ENCODE data around the gene LCN15.

Gene LCN15

DNA sequence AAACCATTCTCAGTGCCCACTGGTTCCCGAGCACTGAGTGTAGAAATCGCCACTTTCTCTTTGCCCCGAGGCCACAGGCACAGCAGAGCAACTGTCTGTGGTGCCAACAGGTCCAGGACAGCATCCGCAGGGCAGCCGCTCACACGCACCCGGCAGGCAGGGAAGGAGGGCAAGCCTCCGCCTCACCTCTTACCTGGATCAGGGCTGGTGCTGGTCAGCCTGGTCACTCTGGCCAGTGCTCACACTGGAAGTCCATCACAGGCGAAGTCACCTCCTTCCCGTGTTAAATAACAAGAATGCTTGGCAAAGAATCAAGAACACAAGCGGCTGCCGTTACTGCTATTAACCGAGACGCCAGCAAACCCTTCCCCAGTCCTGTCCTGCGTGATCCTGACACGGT lies 38.2 kb downstream of the LCN15 start:
- TF ChIP-seq TCF4 (CRISPR knock-in tag; IDR thresholded peaks at IDR 0.05; ENCODE audit: borderline replicate concordance) (no peak), TOX (CRISPR knock-in tag; IDR thresholded peaks at IDR 0.05; ENCODE audit: borderline replicate concordance) (no peak)
- TF ChIP-seq, protein P1, sequence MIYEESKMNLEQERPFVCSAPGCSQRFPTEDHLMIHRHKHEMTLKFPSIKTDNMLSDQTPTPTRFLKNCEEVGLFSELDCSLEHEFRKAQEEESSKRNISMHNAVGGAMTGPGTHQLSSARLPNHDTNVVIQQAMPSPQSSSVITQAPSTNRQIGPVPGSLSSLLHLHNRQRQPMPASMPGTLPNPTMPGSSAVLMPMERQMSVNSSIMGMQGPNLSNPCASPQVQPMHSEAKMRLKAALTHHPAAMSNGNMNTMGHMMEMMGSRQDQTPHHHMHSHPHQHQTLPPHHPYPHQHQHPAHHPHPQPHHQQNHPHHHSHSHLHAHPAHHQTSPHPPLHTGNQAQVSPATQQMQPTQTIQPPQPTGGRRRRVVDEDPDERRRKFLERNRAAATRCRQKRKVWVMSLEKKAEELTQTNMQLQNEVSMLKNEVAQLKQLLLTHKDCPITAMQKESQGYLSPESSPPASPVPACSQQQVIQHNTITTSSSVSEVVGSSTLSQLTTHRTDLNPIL (CRISPR knock-in tag; IDR thresholded peaks at IDR 0.05; ENCODE audit: low read depth), result no peak
- no peak for ATAC-seq

DNA sequence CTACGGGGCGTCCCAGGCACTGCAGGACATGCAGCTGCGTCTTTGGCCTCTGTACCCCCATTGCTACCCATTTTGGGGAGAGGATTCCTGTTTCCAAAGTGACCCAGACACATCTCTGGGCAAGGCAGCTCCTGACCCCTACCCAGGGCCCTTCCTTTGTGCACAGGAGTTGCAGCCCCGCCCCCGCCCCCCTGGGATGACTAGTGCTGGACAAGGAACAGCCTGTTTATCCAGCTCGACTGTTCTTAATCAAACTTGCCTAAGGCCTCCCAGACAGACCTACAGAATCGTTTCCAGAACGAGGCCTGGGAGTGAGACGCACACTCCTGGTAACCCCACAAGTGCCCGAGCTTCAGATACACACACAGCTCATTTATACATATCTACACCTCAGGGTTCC lies 38.7 kb downstream of the LCN15 start:
- ATAC-seq, result no peak
- TF ChIP-seq, protein P2, sequence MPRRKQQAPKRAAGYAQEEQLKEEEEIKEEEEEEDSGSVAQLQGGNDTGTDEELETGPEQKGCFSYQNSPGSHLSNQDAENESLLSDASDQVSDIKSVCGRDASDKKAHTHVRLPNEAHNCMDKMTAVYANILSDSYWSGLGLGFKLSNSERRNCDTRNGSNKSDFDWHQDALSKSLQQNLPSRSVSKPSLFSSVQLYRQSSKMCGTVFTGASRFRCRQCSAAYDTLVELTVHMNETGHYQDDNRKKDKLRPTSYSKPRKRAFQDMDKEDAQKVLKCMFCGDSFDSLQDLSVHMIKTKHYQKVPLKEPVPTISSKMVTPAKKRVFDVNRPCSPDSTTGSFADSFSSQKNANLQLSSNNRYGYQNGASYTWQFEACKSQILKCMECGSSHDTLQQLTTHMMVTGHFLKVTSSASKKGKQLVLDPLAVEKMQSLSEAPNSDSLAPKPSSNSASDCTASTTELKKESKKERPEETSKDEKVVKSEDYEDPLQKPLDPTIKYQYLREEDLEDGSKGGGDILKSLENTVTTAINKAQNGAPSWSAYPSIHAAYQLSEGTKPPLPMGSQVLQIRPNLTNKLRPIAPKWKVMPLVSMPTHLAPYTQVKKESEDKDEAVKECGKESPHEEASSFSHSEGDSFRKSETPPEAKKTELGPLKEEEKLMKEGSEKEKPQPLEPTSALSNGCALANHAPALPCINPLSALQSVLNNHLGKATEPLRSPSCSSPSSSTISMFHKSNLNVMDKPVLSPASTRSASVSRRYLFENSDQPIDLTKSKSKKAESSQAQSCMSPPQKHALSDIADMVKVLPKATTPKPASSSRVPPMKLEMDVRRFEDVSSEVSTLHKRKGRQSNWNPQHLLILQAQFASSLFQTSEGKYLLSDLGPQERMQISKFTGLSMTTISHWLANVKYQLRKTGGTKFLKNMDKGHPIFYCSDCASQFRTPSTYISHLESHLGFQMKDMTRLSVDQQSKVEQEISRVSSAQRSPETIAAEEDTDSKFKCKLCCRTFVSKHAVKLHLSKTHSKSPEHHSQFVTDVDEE (CRISPR knock-in tag; IDR thresholded peaks at IDR 0.05), result no peak
- TF ChIP-seq, protein P3, sequence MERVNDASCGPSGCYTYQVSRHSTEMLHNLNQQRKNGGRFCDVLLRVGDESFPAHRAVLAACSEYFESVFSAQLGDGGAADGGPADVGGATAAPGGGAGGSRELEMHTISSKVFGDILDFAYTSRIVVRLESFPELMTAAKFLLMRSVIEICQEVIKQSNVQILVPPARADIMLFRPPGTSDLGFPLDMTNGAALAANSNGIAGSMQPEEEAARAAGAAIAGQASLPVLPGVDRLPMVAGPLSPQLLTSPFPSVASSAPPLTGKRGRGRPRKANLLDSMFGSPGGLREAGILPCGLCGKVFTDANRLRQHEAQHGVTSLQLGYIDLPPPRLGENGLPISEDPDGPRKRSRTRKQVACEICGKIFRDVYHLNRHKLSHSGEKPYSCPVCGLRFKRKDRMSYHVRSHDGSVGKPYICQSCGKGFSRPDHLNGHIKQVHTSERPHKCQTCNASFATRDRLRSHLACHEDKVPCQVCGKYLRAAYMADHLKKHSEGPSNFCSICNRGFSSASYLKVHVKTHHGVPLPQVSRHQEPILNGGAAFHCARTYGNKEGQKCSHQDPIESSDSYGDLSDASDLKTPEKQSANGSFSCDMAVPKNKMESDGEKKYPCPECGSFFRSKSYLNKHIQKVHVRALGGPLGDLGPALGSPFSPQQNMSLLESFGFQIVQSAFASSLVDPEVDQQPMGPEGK (CRISPR knock-in tag; IDR thresholded peaks at IDR 0.05; ENCODE audit: borderline replicate concordance), result no peak
- TF ChIP-seq ESRRG (CRISPR knock-in tag; IDR thresholded peaks at IDR 0.05) (no peak), PPARA (CRISPR knock-in tag; IDR thresholded peaks at IDR 0.05; ENCODE audit: borderline replicate concordance) (no peak), RARB (CRISPR knock-in tag; IDR thresholded peaks at IDR 0.05) (no peak), TOX (CRISPR knock-in tag; IDR thresholded peaks at IDR 0.05; ENCODE audit: borderline replicate concordance) (no peak), OSR1 (CRISPR knock-in tag; IDR thresholded peaks at IDR 0.05) (no peak), ZC3H10 (CRISPR knock-in tag; IDR thresholded peaks at IDR 0.05) (no peak)

DNA sequence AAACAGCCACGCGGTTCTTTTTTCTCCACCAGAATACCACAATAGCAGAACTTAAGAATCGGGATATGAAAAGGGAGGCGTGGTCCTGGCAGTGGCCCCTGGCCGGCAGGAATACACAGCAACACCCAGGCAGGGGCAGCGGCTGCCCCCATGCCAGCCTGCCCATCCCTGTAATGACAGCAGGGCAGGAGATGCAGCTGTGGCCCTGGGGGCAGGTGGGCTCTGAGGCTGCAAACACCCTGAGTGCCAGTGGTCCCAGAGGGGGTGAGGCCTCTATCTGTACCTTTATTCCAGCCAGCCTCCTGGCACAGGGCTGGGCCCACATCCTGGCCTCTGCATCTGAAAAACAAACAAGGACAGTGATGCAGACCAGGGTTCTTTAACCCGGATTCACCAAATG lies 39.5 kb downstream of the LCN15 start:
- ATAC-seq, result no peak
- TF ChIP-seq GLIS3 (CRISPR knock-in tag; IDR thresholded peaks at IDR 0.05), result no peak
- TF ChIP-seq ZNF565 (CRISPR knock-in tag; conservative IDR thresholded peaks at IDR 0.05; ENCODE audit: low read depth), result no peak
- TF ChIP-seq, protein P1 (CRISPR knock-in tag; IDR thresholded peaks at IDR 0.05; ENCODE audit: low read depth), result no peak
- TF ChIP-seq TCF4 (CRISPR knock-in tag; IDR thresholded peaks at IDR 0.05; ENCODE audit: borderline replicate concordance), result no peak
- TF ChIP-seq OSR1 (CRISPR knock-in tag; IDR thresholded peaks at IDR 0.05), result no peak
- TF ChIP-seq, protein P4, sequence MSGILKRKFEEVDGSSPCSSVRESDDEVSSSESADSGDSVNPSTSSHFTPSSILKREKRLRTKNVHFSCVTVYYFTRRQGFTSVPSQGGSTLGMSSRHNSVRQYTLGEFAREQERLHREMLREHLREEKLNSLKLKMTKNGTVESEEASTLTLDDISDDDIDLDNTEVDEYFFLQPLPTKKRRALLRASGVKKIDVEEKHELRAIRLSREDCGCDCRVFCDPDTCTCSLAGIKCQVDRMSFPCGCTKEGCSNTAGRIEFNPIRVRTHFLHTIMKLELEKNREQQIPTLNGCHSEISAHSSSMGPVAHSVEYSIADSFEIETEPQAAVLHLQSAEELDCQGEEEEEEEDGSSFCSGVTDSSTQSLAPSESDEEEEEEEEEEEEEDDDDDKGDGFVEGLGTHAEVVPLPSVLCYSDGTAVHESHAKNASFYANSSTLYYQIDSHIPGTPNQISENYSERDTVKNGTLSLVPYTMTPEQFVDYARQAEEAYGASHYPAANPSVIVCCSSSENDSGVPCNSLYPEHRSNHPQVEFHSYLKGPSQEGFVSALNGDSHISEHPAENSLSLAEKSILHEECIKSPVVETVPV (CRISPR knock-in tag; IDR thresholded peaks at IDR 0.05), result no peak

DNA sequence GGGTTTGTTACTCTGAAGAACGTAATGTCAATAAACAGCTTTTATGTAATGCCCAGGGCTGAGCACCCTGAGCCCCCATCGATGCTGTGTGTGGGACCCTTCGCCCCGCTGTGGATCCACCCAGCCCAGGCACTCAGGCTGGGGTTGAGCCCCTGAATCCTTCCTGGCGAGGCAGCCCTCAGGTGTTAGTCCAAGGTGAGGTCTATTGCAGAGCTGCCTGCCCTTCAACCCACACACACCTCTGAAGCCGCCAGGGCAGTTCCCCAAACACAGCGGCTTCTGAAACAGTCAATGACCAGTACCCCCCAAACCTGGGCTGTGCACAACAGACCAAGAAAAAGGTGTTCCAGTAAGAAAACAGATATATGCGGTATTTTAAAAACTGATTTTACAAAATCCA lies 40.3 kb downstream of the LCN15 start:
- TF ChIP-seq SNAI2 (CRISPR knock-in tag; IDR thresholded peaks at IDR 0.05) (no peak), ISL1 (CRISPR knock-in tag; IDR thresholded peaks at IDR 0.05) (no peak), PPARA (CRISPR knock-in tag; IDR thresholded peaks at IDR 0.05; ENCODE audit: borderline replicate concordance) (no peak), TCF4 (CRISPR knock-in tag; IDR thresholded peaks at IDR 0.05; ENCODE audit: borderline replicate concordance) (no peak)
- TF ChIP-seq, protein P3 (CRISPR knock-in tag; IDR thresholded peaks at IDR 0.05; ENCODE audit: borderline replicate concordance), result no peak
- TF ChIP-seq, protein P1 (CRISPR knock-in tag; IDR thresholded peaks at IDR 0.05; ENCODE audit: low read depth), result no peak
- ATAC-seq, result no peak

All from SK-N-SH treated with all-trans-retinoic acid at 6 μM for 48 hours (cell line).